Measurements from ENCODE around the gene RAD51AP2.

DNA sequence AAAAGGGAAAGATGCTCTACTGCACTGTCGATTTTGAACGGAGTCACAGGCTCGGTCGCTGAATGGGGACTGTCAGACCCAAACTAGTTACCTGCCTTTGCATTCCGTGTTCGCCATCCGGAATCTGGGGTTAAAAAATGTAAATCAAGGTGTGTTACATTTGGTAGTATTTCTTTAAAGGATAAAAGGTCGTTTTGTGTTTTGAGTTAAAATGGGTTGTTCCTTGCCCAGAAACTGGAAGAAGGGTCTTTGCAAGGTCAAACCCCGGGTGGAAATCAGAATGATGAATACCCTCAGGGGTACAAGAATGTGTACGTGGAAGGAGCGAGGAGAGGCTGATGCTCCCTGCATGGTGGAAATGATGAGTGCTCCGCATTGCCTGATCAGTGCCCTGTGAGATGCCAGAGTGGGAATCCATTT, 23.3 kb upstream of the RAD51AP2 start:
- TF ChIP-seq POLR2A (IDR thresholded peaks at IDR 0.05; ENCODE audit: low read length) (no peak), GATA1 (IDR thresholded peaks at IDR 0.05; ENCODE audit: low read depth, low read length) (no peak)

Data from erythroblast (primary cell).